ENCODE measurements around the gene LIX1L.

DNA sequence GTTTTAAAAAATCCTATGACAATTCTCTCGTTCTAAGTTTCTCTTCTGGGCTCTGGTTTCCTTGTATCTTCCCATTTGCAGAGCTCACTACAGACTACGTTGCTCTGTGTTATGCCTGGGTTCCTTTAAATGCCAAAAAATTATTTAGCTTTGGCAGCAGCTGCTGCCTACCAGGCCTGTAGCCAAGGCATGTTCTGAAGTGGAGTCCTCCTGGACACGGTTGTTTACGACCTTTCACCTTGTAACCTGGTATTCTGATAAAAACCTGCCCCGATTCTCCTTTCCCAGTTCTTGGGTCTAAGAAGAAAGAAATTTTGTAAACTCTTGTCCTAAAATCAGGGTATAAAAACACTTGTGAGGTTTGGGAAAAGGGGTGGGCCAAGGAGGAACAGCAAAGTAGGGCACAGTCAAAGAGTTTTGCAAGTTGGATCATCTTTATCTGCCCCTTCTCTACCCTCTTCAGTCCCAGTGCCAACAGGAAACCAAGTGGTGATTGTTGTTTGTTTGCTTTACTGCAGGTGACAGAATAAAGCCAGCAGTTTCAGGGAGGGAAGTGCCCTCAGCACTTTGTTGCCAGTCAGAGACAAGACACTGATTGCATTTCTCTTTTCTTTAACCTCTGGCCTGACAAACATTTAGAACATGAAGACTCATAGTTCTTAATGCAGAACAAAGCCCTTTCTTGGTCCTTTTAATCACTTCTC lies 41.7 kb upstream of the LIX1L start:
- TF ChIP-seq, protein P1, sequence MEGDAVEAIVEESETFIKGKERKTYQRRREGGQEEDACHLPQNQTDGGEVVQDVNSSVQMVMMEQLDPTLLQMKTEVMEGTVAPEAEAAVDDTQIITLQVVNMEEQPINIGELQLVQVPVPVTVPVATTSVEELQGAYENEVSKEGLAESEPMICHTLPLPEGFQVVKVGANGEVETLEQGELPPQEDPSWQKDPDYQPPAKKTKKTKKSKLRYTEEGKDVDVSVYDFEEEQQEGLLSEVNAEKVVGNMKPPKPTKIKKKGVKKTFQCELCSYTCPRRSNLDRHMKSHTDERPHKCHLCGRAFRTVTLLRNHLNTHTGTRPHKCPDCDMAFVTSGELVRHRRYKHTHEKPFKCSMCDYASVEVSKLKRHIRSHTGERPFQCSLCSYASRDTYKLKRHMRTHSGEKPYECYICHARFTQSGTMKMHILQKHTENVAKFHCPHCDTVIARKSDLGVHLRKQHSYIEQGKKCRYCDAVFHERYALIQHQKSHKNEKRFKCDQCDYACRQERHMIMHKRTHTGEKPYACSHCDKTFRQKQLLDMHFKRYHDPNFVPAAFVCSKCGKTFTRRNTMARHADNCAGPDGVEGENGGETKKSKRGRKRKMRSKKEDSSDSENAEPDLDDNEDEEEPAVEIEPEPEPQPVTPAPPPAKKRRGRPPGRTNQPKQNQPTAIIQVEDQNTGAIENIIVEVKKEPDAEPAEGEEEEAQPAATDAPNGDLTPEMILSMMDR (IDR thresholded peaks at IDR 0.05) = no peak
- TF ChIP-seq ZFX (IDR thresholded peaks at IDR 0.05; ENCODE audit: borderline replicate concordance) = no peak

All from 22Rv1 (cell line).